ENCODE results near the gene TBCEL. TPM values are rescaled to one million over a fixed set of nuclear protein-coding genes. Genes with fewer than 3 reads are reported as not detected.

The TBCEL gene
- total and polyA plus RNA-seq, 2 donors (not counting 3 experiments of a cell fraction or from before 2014, with no cell fraction given) = 5.6 to 19.5 TPM

DNA sequence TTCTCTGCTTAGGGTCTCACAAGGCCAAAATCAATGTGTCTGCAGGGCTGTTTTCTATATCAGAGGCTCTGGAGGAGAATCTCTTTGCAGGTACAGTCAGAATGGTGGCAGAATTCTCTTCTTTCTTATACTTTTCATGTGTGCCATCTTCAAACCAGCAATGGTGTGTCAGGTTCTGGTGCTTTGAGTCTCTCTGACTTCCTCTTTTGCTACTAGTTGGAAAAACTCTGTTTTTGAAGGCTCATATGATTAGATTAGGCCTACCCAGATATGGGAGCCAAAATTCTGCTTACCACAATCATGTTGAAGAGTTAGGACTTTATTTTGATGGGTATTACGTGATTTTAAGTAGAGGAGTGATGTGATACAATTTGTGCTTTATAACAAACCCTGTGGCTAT, 58.3 kb downstream of the TBCEL start:
- no peak overlapping the region for H3K4me2 ChIP-seq (ENCODE audit: insufficient read depth, low read length)
- H4K20me1 ChIP-seq (replicated peaks; ENCODE audit: control insufficient read depth, extremely low read depth, insufficient read depth, low read length) = no peaks in the 10 kb centered on the region
- H3K36me3 ChIP-seq (ENCODE audit: control insufficient read depth in 2 of 2, extremely low read depth in 1 of 2, insufficient read depth in 2 of 2, low read length in 2 of 2) = peaks cover 2 to 3% of the 10 kb centered on the region in 2 experiments
- H3K4me1 ChIP-seq (ENCODE audit: control insufficient read depth, extremely low read depth, insufficient read depth, low read length) = no peaks in the 10 kb centered on the region
- BruUV-seq (replicated peaks) = no TSS peak
- no peak overlapping the region for H3K9ac ChIP-seq (replicated peaks; ENCODE audit: extremely low read depth, insufficient read depth, low read length)
- no peak overlapping the region for H2AFZ ChIP-seq (ENCODE audit: low read depth, low read length)
- H3K4me3 ChIP-seq (replicated peaks in 1 of 3; ENCODE audit: insufficient read depth in 1 of 3, low read depth in 1 of 3, low read length in 3 of 3) = no peak overlapping the region
- H3K9me1 ChIP-seq (replicated peaks; ENCODE audit: control insufficient read depth, extremely low read depth, insufficient read depth, low read length) = no peaks in the 10 kb centered on the region
- no peak for FAIRE-seq
- no peaks in the 10 kb centered on the region for H3K9me3 ChIP-seq (replicated peaks; ENCODE audit: control insufficient read depth, insufficient read depth, low read length)
- no peak for TF ChIP-seq EZH2 (IDR thresholded peaks at IDR 0.05; ENCODE audit: borderline replicate concordance, low read depth, low read length, severe bottlenecking)
- TF ChIP-seq, protein P1, sequence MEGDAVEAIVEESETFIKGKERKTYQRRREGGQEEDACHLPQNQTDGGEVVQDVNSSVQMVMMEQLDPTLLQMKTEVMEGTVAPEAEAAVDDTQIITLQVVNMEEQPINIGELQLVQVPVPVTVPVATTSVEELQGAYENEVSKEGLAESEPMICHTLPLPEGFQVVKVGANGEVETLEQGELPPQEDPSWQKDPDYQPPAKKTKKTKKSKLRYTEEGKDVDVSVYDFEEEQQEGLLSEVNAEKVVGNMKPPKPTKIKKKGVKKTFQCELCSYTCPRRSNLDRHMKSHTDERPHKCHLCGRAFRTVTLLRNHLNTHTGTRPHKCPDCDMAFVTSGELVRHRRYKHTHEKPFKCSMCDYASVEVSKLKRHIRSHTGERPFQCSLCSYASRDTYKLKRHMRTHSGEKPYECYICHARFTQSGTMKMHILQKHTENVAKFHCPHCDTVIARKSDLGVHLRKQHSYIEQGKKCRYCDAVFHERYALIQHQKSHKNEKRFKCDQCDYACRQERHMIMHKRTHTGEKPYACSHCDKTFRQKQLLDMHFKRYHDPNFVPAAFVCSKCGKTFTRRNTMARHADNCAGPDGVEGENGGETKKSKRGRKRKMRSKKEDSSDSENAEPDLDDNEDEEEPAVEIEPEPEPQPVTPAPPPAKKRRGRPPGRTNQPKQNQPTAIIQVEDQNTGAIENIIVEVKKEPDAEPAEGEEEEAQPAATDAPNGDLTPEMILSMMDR (IDR thresholded peaks at IDR 0.05; ENCODE audit: extremely low read depth in 1 of 2, insufficient read depth in 1 of 2, low read depth in 1 of 2, low read length in 2 of 2) = no peak
- TF ChIP-seq FOS (IDR thresholded peaks at IDR 0.05; ENCODE audit: borderline replicate concordance, insufficient read depth, low read length) = no peak
- TF ChIP-seq, protein P2, sequence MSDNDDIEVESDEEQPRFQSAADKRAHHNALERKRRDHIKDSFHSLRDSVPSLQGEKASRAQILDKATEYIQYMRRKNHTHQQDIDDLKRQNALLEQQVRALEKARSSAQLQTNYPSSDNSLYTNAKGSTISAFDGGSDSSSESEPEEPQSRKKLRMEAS (IDR thresholded peaks at IDR 0.05; ENCODE audit: insufficient read depth, insufficient read length) = no peak
- no peak for TF ChIP-seq GATA2 (IDR thresholded peaks at IDR 0.05; ENCODE audit: insufficient read depth, insufficient read length, low read depth, low read length)
- TF ChIP-seq POLR2A (IDR thresholded peaks at IDR 0.05; ENCODE audit: low read depth, low read length) = no peak
- TF ChIP-seq JUN (IDR thresholded peaks at IDR 0.05; ENCODE audit: borderline replicate concordance, insufficient read depth, insufficient read length, low read depth) = no peak
- no peak for TF ChIP-seq MYC (IDR thresholded peaks at IDR 0.05; ENCODE audit: low read depth, low read length)
- no peak for TF ChIP-seq POLR2AphosphoS5 (IDR thresholded peaks at IDR 0.05; ENCODE audit: insufficient read depth, low read depth, low read length)
- H3K27ac ChIP-seq (ENCODE audit: insufficient read depth, low read depth, low read length) = no peak overlapping the region
- no peaks in the 10 kb centered on the region for H3K79me2 ChIP-seq (ENCODE audit: control insufficient read depth, insufficient read depth, low read length)
- intact Hi-C loops (cut with micrococcal nuclease) (no loop called here), dilution Hi-C loops (cut with MboI; ENCODE audit: extremely low pct_ligation_motif_present, low sequenced_read_pairs) (no loop called here)
- CTCF ChIA-PET = no interaction called here
- H3K27me3 ChIP-seq (ENCODE audit: control insufficient read depth in 2 of 2, insufficient read depth in 2 of 2, low read length in 2 of 2) = no peaks in the 10 kb centered on the region
- DNase-seq (ENCODE audit: low read depth, low spot score) = no peak
- POLR2A ChIA-PET = no interaction called here

Data from endothelial cell of umbilical vein (primary cell).